ENCODE data around the gene NCOA7. TPM values are rescaled to one million over a fixed set of nuclear protein-coding genes. Genes with fewer than 3 reads are reported as not detected.

NCOA7 gene
- total and polyA plus RNA-seq, 9 of the 15 experiments (the other 6 are each of a cell fraction or from before 2014, with no cell fraction given), result 5.8 to 14.6 (median 9.3) TPM

DNA sequence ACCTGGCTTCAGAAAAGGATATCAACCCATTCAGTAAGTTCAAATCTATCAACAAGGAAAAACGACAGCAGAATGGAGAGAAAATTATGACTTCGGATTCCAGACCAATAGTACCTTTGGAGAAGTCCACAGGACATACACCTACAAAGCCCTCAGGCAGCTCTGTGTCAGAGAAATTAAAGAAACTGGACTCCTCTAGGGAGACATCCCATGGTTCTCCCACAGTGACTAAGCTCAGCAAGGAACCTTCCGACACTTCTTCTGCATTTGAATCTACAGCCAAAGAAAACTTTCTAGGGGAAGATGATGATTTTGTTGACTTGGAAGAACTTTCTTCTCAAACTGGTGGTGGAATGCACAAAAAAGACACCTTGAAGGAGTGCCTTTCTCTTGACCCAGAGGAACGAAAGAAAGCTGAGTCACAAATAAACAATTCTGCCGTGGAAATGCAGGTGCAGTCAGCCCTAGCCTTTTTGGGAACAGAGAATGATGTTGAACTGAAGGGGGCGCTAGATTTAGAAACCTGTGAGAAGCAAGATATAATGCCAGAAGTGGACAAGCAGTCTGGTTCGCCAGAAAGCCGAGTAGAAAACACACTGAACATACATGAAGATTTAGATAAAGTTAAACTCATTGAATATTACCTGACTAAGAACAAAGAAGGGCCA, 98.4 kb downstream of the NCOA7 start (continued):
- TF ChIP-seq, protein P1, sequence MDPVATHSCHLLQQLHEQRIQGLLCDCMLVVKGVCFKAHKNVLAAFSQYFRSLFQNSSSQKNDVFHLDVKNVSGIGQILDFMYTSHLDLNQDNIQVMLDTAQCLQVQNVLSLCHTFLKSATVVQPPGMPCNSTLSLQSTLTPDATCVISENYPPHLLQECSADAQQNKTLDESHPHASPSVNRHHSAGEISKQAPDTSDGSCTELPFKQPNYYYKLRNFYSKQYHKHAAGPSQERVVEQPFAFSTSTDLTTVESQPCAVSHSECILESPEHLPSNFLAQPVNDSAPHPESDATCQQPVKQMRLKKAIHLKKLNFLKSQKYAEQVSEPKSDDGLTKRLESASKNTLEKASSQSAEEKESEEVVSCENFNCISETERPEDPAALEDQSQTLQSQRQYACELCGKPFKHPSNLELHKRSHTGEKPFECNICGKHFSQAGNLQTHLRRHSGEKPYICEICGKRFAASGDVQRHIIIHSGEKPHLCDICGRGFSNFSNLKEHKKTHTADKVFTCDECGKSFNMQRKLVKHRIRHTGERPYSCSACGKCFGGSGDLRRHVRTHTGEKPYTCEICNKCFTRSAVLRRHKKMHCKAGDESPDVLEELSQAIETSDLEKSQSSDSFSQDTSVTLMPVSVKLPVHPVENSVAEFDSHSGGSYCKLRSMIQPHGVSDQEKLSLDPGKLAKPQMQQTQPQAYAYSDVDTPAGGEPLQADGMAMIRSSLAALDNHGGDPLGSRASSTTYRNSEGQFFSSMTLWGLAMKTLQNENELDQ (CRISPR knock-in tag; IDR thresholded peaks at IDR 0.05; ENCODE audit: borderline replicate concordance), result no peak
- TF ChIP-seq, protein P2, sequence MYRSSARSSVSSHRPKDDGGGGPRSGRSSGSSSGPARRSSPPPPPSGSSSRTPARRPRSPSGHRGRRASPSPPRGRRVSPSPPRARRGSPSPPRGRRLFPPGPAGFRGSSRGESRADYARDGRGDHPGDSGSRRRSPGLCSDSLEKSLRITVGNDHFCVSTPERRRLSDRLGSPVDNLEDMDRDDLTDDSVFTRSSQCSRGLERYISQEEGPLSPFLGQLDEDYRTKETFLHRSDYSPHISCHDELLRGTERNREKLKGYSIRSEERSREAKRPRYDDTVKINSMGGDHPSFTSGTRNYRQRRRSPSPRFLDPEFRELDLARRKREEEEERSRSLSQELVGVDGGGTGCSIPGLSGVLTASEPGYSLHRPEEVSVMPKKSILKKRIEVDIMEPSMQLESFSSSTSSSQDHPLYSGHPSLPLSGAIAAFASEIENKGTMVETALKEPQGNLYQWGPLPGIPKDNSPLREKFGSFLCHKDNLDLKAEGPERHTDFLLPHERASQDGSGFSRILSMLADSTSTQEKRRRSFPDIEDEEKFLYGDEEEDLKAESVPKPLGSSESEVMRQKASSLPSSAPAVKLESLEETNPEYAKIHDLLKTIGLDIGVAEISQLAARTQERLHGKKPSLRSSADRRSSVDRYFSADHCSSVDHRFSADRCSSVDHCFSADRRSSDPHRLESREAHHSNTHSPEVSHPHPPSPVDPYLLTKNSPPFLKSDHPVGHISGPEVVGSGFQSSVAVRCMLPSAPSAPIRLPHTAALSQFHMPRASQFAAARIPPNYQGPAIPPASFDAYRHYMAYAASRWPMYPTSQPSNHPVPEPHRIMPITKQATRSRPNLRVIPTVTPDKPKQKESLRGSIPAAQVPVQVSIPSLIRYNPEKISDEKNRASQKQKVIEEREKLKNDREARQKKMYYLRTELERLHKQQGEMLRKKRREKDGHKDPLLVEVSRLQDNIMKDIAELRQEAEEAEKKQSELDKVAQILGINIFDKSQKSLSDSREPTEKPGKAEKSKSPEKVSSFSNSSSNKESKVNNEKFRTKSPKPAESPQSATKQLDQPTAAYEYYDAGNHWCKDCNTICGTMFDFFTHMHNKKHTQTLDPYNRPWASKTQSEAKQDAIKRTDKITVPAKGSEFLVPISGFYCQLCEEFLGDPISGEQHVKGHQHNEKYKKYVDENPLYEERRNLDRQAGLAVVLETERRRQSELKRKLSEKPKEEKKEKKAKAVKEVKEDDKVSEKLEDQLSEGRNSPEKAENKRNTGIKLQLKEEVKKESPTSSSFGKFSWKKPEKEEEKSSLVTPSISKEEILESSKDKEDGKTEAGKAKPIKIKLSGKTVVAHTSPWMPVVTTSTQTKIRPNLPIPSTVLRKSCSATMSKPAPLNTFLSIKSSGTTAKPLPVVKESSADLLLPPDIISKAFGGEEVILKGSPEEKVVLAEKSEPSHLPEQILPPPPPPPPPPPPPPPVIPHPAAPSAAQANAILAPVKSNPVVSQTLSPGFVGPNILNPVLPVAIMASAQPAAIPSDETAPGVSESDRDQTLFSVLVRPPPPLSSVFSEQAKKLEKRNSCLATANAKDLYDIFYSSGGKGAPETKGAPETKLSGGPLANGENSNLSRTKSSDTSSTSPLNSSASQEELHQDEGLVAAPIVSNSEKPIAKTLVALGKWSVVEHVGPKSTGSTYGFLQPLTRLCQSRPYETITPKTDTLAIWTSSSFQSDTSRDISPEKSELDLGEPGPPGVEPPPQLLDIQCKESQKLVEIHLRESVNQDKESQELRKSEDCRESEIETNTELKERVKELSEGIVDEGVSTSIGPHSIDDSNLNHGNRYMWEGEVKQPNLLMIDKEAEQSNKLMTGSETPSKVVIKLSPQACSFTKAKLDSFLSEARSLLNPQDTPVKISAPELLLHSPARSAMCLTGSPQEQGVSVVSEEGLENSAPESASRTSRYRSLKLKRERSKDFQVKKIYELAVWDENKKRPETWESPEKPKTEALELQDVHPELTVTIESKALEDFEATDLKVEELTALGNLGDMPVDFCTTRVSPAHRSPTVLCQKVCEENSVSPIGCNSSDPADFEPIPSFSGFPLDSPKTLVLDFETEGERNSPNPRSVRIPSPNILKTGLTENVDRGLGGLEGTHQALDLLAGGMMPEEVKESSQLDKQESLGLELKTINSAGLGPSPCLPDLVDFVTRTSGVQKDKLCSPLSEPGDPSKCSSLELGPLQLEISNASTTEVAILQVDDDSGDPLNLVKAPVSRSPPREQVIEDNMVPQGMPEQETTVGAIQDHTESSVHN (IDR thresholded peaks at IDR 0.05; ENCODE audit: borderline replicate concordance in 1 of 2, low read depth in 1 of 2), result no peak
- TF ChIP-seq ARHGAP35 (IDR thresholded peaks at IDR 0.05; ENCODE audit: partially characterized antibody) (no peak), ZNF24 (IDR thresholded peaks at IDR 0.05) (0 out of 2 replicates have a peak, but pooled peaks have one; percentile 18), MYBL2 (IDR thresholded peaks at IDR 0.05; ENCODE audit: low read depth) (no peak), MYBL2 (CRISPR knock-in tag; IDR thresholded peaks at IDR 0.05; ENCODE audit: borderline replicate concordance) (no peak), MXI1 (IDR thresholded peaks at IDR 0.05; ENCODE audit: low read depth, low read length) (no peak), HDAC8 (tag; IDR thresholded peaks at IDR 0.05) (no peak)
- TF ChIP-seq, protein P3, sequence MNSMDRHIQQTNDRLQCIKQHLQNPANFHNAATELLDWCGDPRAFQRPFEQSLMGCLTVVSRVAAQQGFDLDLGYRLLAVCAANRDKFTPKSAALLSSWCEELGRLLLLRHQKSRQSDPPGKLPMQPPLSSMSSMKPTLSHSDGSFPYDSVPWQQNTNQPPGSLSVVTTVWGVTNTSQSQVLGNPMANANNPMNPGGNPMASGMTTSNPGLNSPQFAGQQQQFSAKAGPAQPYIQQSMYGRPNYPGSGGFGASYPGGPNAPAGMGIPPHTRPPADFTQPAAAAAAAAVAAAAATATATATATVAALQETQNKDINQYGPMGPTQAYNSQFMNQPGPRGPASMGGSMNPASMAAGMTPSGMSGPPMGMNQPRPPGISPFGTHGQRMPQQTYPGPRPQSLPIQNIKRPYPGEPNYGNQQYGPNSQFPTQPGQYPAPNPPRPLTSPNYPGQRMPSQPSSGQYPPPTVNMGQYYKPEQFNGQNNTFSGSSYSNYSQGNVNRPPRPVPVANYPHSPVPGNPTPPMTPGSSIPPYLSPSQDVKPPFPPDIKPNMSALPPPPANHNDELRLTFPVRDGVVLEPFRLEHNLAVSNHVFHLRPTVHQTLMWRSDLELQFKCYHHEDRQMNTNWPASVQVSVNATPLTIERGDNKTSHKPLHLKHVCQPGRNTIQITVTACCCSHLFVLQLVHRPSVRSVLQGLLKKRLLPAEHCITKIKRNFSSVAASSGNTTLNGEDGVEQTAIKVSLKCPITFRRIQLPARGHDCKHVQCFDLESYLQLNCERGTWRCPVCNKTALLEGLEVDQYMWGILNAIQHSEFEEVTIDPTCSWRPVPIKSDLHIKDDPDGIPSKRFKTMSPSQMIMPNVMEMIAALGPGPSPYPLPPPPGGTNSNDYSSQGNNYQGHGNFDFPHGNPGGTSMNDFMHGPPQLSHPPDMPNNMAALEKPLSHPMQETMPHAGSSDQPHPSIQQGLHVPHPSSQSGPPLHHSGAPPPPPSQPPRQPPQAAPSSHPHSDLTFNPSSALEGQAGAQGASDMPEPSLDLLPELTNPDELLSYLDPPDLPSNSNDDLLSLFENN (IDR thresholded peaks at IDR 0.05; ENCODE audit: low read depth in 2 of 2, low read length in 2 of 2), result no peak
